Dermis blood vessel endothelial cell (primary cell): Measurements from ENCODE around the gene EXD3. TPM values are rescaled to one million over a fixed set of nuclear protein-coding genes. Genes with fewer than 3 reads are reported as not detected.

Experiments
- DNase-seq: peaks from one replicate; pipeline ENCODE4 v3.0.0; 2010
- total RNA-seq: library from RNA; depleted of rRNA; stranded (reverse); fragments of >200 nt; gene quantifications from 2 replicates; pipeline ENCODE4 v1.2.3, GENCODE V29; 2014

Gene EXD3
- total RNA-seq, 1 donor from 2014 or later = 43.1 TPM

GRCh38 chr9:137314561-137315560 is 108.1 kb downstream of the EXD3 start:
- no peak for DNase-seq

- no peak for DNase-seq
Measured at GRCh38 chr9:137313956-137314560, 108.9 kb downstream of the EXD3 start.

GRCh38 chr9:137313326-137313936 is 109.5 kb downstream of the EXD3 start:
- no peak for DNase-seq

GRCh38 chr9:137312852-137313325 is 110.1 kb downstream of the EXD3 start:
- DNase-seq = no peak

GRCh38 chr9:137311986-137312851 is 110.7 kb downstream of the EXD3 start:
- no peak for DNase-seq

GRCh38 chr9:137311171-137311985 is 111.6 kb downstream of the EXD3 start:
- peak; percentile 55 for DNase-seq

GRCh38 chr9:137310189-137311052 is 112.5 kb downstream of the EXD3 start:
- no peak for DNase-seq

- DNase-seq = no peak
Measured at GRCh38 chr9:137309368-137310188, 113.4 kb downstream of the EXD3 start.

GRCh38 chr9:137308057-137308619 is 114.8 kb downstream of the EXD3 start:
- no peak for DNase-seq

- no peak for DNase-seq
Measured at GRCh38 chr9:137307255-137308056, 115.5 kb downstream of the EXD3 start.

GRCh38 chr9:137306850-137307254 is 116.1 kb downstream of the EXD3 start:
- DNase-seq = peak; percentile 76

- peak; percentile 86 for DNase-seq
Measured at GRCh38 chr9:137306066-137306849, 116.7 kb downstream of the EXD3 start.

GRCh38 chr9:137305798-137306065 is 117.2 kb downstream of the EXD3 start:
- DNase-seq = no peak

GRCh38 chr9:137305060-137305797 is 117.7 kb downstream of the EXD3 start:
- DNase-seq = peak; percentile 93

GRCh38 chr9:137304383-137305059 is 118.4 kb downstream of the EXD3 start:
- peak; percentile 65 for DNase-seq

GRCh38 chr9:137303893-137304382 is 119.0 kb downstream of the EXD3 start:
- no peak for DNase-seq
